Inflammatory macrophage treated with lipopolysaccharide for 4 hours (primary cell): Measurements from ENCODE around the gene PECR.
A peak's percentile ranks its signal among the peaks of the same experiment; 100 is the strongest.

Source experiments
- DNase-seq: peaks from one replicate; pipeline ENCODE4 v3.0.0-alpha.2; 2020

Gene PECR

GRCh38 chr2:216069028-216069427 is 12.6 kb downstream of the PECR start:
- no peak for DNase-seq

GRCh38 chr2:216066230-216066629 is 15.4 kb downstream of the PECR start:
- DNase-seq: no peak

GRCh38 chr2:216064665-216065064 is 16.9 kb downstream of the PECR start:
- peak; percentile 46 for DNase-seq

- DNase-seq: no peak
Measured at GRCh38 chr2:216064014-216064630, 17.5 kb downstream of the PECR start.

GRCh38 chr2:216059233-216059834 is 22.3 kb downstream of the PECR start:
- peak; percentile 14 for DNase-seq

- peak; percentile 82 for DNase-seq
Measured at GRCh38 chr2:216057688-216058193, 23.9 kb downstream of the PECR start.

GRCh38 chr2:216056739-216057138 is 24.9 kb downstream of the PECR start:
- DNase-seq: peak; percentile 40

GRCh38 chr2:216055680-216056079 is 25.9 kb downstream of the PECR start:
- no peak for DNase-seq

GRCh38 chr2:216052420-216052819 is 29.2 kb downstream of the PECR start:
- no peak for DNase-seq

GRCh38 chr2:216051350-216051749 is 30.3 kb downstream of the PECR start:
- DNase-seq: no peak

- DNase-seq: no peak
Measured at GRCh38 chr2:216049452-216049851, 32.2 kb downstream of the PECR start.

- no peak for DNase-seq
Measured at GRCh38 chr2:216047397-216047796, 34.2 kb downstream of the PECR start.

GRCh38 chr2:216044883-216045486 is 36.6 kb downstream of the PECR start:
- no peak for DNase-seq

- no peak for DNase-seq
Measured at GRCh38 chr2:216043949-216044348, 37.7 kb downstream of the PECR start.

- DNase-seq: no peak
Measured at GRCh38 chr2:216041438-216041837, 40.2 kb downstream of the PECR start.

- DNase-seq: no peak
Measured at GRCh38 chr2:216039918-216040317, 41.7 kb downstream of the PECR start.

- DNase-seq: peak; percentile 69
Measured at GRCh38 chr2:216034065-216034464, 47.5 kb downstream of the PECR start.

GRCh38 chr2:216033403-216033802 is 48.2 kb downstream of the PECR start:
- DNase-seq: no peak

- peak; percentile 65 for DNase-seq
Measured at GRCh38 chr2:216031960-216032689, 49.5 kb downstream of the PECR start.

- DNase-seq: no peak
Measured at GRCh38 chr2:216030216-216030615, 51.4 kb downstream of the PECR start.

GRCh38 chr2:216029416-216030129 is 52.0 kb downstream of the PECR start:
- DNase-seq: no peak

GRCh38 chr2:216024779-216025336 is 56.8 kb downstream of the PECR start:
- no peak for DNase-seq
